ENCODE results near the gene LIMS2.

- TF ChIP-seq CTCF (IDR thresholded peaks at IDR 0.05) = no peak
- no peak for TF ChIP-seq SIN3A (IDR thresholded peaks at IDR 0.05; ENCODE audit: borderline replicate concordance, insufficient read depth, low read depth, low read length)
Measured at GRCh38 chr2:127599211-127599610, 76.1 kb downstream of the LIMS2 start.

All from Panc1 (cell line).